ENCODE measurements around the gene LILRA5.

Gene LILRA5

GRCh38 chr19:54319892-54320670 is 7.1 kb upstream of the LILRA5 start:
- no peaks in the 10 kb centered on the region; the same call in 1 of the 2 replicates for H3K9me3 ChIP-seq (replicated peaks; ENCODE audit: insufficient read depth, low read length)
- no peak overlapping the region for H3K9ac ChIP-seq (ENCODE audit: low read length)
- no peaks in the 10 kb centered on the region for H3K4me1 ChIP-seq (ENCODE audit: low read length)
- no peak overlapping the region for H2AFZ ChIP-seq (ENCODE audit: low read length)
- no peaks in the 10 kb centered on the region for H3K36me3 ChIP-seq (replicated peaks; ENCODE audit: insufficient read depth, low read length)
- H3K4me2 ChIP-seq (ENCODE audit: low read depth, low read length): no peak overlapping the region
- TF ChIP-seq EZH2phosphoT487 (IDR thresholded peaks at IDR 0.05; ENCODE audit: low read length) (no peak), EZH2 (optimal IDR thresholded peaks at IDR 0.05; ENCODE audit: low read depth, low read length) (no peak), CTCF (IDR thresholded peaks at IDR 0.05; ENCODE audit: low read length) (no peak)
- H3K79me2 ChIP-seq (ENCODE audit: low read length): no peaks in the 10 kb centered on the region
- H3K9me2 ChIP-seq (replicated peaks; ENCODE audit: insufficient read depth, low read length): no peaks in the 10 kb centered on the region
- DNase-seq: no peak
- H3K4me3 ChIP-seq (ENCODE audit: low read length): no peak overlapping the region
- no peak overlapping the region for H3K27ac ChIP-seq (ENCODE audit: low read length)
- no peaks in the 10 kb centered on the region for H3F3A ChIP-seq (ENCODE audit: insufficient read depth, low read length)
- H3K27me3 ChIP-seq (replicated peaks; ENCODE audit: insufficient read depth, low read length): peaks cover 85% of the 10 kb centered on the region
- H4K20me1 ChIP-seq (ENCODE audit: insufficient read depth, low read length): no peaks in the 10 kb centered on the region

- no peak overlapping the region for H3K27ac ChIP-seq (ENCODE audit: low read length)
- no peaks in the 10 kb centered on the region for H3K79me2 ChIP-seq (ENCODE audit: low read length)
- no peaks in the 10 kb centered on the region; the same call in 1 of the 2 replicates for H3K9me3 ChIP-seq (replicated peaks; ENCODE audit: insufficient read depth, low read length)
- H3K27me3 ChIP-seq (replicated peaks; ENCODE audit: insufficient read depth, low read length): peaks cover 87% of the 10 kb centered on the region
- H3K36me3 ChIP-seq (replicated peaks; ENCODE audit: insufficient read depth, low read length): no peaks in the 10 kb centered on the region
- no peaks in the 10 kb centered on the region for H3K9me2 ChIP-seq (replicated peaks; ENCODE audit: insufficient read depth, low read length)
- H3K9ac ChIP-seq (ENCODE audit: low read length): no peak overlapping the region
- H3K4me2 ChIP-seq (ENCODE audit: low read depth, low read length): no peak overlapping the region
- no peak overlapping the region for H2AFZ ChIP-seq (ENCODE audit: low read length)
- no peaks in the 10 kb centered on the region for H4K20me1 ChIP-seq (ENCODE audit: insufficient read depth, low read length)
- no peaks in the 10 kb centered on the region for H3F3A ChIP-seq (ENCODE audit: insufficient read depth, low read length)
- no peak for DNase-seq
- H3K4me3 ChIP-seq (ENCODE audit: low read length): no peak overlapping the region
- TF ChIP-seq CTCF (IDR thresholded peaks at IDR 0.05; ENCODE audit: low read length) (no peak), EZH2 (optimal IDR thresholded peaks at IDR 0.05; ENCODE audit: low read depth, low read length) (no peak)
- H3K4me1 ChIP-seq (ENCODE audit: low read length): no peaks in the 10 kb centered on the region
Measured at GRCh38 chr19:54319049-54319448, 6.1 kb upstream of the LILRA5 start.

GRCh38 chr19:54317965-54318240 is 4.9 kb upstream of the LILRA5 start:
- Histone ChIP-seq H3K4me2 (ENCODE audit: low read depth, low read length) (no peak overlapping the region), H3K9ac (ENCODE audit: low read length) (no peak overlapping the region)

More at GRCh38 chr19:54317965-54318240, 4.9 kb upstream of the LILRA5 start:
- Histone ChIP-seq H3K9me2 (replicated peaks; ENCODE audit: insufficient read depth, low read length) (no peaks in the 10 kb centered on the region), H3K36me3 (replicated peaks; ENCODE audit: insufficient read depth, low read length) (no peaks in the 10 kb centered on the region), H2AFZ (ENCODE audit: low read length) (no peak overlapping the region), H3K27me3 (replicated peaks; ENCODE audit: insufficient read depth, low read length) (peaks cover 92% of the 10 kb centered on the region), H3K4me3 (ENCODE audit: low read length) (no peak overlapping the region), H4K20me1 (ENCODE audit: insufficient read depth, low read length) (no peaks in the 10 kb centered on the region), H3K4me1 (ENCODE audit: low read length) (no peaks in the 10 kb centered on the region), H3K79me2 (ENCODE audit: low read length) (no peaks in the 10 kb centered on the region), H3K27ac (ENCODE audit: low read length) (no peak overlapping the region), H3K9me3 (replicated peaks; ENCODE audit: insufficient read depth, low read length) (no peaks in the 10 kb centered on the region; the same call in 1 of the 2 replicates), H3F3A (ENCODE audit: insufficient read depth, low read length) (no peaks in the 10 kb centered on the region)
- no peak for DNase-seq
- TF ChIP-seq EZH2phosphoT487 (IDR thresholded peaks at IDR 0.05; ENCODE audit: low read length): no peak
- no peak for TF ChIP-seq EZH2 (optimal IDR thresholded peaks at IDR 0.05; ENCODE audit: low read depth, low read length)
- TF ChIP-seq CTCF (IDR thresholded peaks at IDR 0.05; ENCODE audit: low read length): no peak
